Measurements from ENCODE around the gene ZRANB1. TPM values are rescaled to one million over a fixed set of nuclear protein-coding genes. Genes with fewer than 3 reads are reported as not detected.

Gene ZRANB1
- total and polyA plus RNA-seq, 2 experiments from 2014 or later: 4.2 to 26.7 TPM

DNA sequence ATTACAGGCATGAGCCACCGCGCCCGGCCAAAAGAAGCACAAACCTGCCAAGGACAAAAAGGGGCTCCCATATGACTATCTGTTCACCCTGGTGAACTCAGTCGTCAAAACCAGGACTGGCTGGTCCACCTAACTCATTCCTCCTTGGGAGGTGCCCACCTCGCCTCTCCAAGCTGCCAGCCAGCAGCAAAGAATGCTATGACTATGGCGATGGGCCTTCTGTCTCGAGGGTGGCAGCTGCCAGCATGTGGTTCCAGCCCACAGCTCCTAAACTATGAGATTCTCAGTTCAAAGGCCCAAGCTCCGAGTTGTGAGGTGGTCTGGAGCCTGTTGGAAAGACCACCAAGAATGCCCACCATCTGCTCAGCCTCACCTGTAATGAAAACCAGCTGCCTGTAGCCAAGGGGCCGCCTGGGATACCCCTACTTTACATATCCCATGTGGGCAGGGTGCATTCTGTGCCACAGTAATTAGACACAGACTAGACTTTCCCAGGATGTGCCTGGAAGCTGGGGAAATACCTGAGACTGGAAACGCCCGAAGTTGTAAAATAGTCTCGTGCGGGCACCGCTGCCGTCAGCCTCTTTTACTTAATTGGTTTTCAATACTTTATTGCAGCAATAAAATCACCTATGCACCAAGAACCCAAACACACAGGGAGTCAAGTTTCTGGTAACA is 71.1 kb downstream of the ZRANB1 start (continued):
- TF ChIP-seq, protein P1, sequence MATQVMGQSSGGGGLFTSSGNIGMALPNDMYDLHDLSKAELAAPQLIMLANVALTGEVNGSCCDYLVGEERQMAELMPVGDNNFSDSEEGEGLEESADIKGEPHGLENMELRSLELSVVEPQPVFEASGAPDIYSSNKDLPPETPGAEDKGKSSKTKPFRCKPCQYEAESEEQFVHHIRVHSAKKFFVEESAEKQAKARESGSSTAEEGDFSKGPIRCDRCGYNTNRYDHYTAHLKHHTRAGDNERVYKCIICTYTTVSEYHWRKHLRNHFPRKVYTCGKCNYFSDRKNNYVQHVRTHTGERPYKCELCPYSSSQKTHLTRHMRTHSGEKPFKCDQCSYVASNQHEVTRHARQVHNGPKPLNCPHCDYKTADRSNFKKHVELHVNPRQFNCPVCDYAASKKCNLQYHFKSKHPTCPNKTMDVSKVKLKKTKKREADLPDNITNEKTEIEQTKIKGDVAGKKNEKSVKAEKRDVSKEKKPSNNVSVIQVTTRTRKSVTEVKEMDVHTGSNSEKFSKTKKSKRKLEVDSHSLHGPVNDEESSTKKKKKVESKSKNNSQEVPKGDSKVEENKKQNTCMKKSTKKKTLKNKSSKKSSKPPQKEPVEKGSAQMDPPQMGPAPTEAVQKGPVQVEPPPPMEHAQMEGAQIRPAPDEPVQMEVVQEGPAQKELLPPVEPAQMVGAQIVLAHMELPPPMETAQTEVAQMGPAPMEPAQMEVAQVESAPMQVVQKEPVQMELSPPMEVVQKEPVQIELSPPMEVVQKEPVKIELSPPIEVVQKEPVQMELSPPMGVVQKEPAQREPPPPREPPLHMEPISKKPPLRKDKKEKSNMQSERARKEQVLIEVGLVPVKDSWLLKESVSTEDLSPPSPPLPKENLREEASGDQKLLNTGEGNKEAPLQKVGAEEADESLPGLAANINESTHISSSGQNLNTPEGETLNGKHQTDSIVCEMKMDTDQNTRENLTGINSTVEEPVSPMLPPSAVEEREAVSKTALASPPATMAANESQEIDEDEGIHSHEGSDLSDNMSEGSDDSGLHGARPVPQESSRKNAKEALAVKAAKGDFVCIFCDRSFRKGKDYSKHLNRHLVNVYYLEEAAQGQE (IDR thresholded peaks at IDR 0.05; ENCODE audit: unreplicated experiment): no peak
- no peak for TF ChIP-seq JUNB (IDR thresholded peaks at IDR 0.05; ENCODE audit: unreplicated experiment)

DNA sequence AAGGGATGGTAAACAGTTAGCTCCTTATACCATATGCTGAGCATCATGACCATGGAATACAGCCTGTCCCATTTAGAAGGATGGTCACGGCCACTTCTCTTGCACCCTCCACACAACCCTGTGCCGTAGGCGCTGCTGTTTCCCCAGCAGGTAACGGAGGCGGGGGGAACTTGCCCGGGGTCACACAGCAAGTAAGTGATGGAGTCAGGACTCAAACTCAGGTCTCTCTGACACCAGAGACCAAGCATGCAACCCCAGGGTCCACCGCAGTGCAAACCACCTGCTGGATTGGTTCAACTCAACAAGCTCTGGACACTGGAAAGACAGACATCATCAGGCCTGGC is 71.6 kb downstream of the ZRANB1 start:
- Mint-ChIP-seq H3K4me1 (peaks cover 70% of the 10 kb centered on the region), H3K4me3 (no peak overlapping the region), H3K27me3 (ENCODE audit: insufficient read depth, low read depth, poor library complexity) (peaks cover 40% of the 10 kb centered on the region), H3K27ac (no peak overlapping the region), H3K36me3 (ENCODE audit: low read depth) (peaks cover 68% of the 10 kb centered on the region), H3K9me3 (no peaks in the 10 kb centered on the region; the same call in 2 of the 3 replicates)
- Histone ChIP-seq H3K4me1 (ENCODE audit: insufficient read depth) (peaks cover 36% of the 10 kb centered on the region), H3F3A (replicated peaks; ENCODE audit: low read depth) (peaks cover 3% of the 10 kb centered on the region), H3K27ac (ENCODE audit: low read depth) (no peak overlapping the region), H3K27me3 (ENCODE audit: insufficient read depth) (no peaks in the 10 kb centered on the region), H3K36me3 (ENCODE audit: insufficient read depth) (no peaks in the 10 kb centered on the region; the same call in 1 of the 2 replicates), H2AFZ (no peak overlapping the region), H3K79me2 (replicated peaks; ENCODE audit: insufficient read depth) (peaks cover 100% of the 10 kb centered on the region), H3K4me3 (no peak overlapping the region), H4K20me1 (replicated peaks; ENCODE audit: insufficient read depth) (peaks cover 75% of the 10 kb centered on the region), H3K4me2 (no peak overlapping the region), H3K9me2 (ENCODE audit: insufficient read depth) (no peaks in the 10 kb centered on the region)
- TF ChIP-seq, protein P1 (IDR thresholded peaks at IDR 0.05; ENCODE audit: unreplicated experiment): no peak
- no peak for TF ChIP-seq NANOG (IDR thresholded peaks at IDR 0.05; ENCODE audit: borderline replicate concordance)
- no peak for TF ChIP-seq STAT1 (IDR thresholded peaks at IDR 0.05; ENCODE audit: unreplicated experiment)
- TF ChIP-seq ZNF331 (CRISPR knock-in tag; IDR thresholded peaks at IDR 0.05; ENCODE audit: low read depth): no peak
- TF ChIP-seq POLR2AphosphoS5 (IDR thresholded peaks at IDR 0.05; ENCODE audit: low read depth): no peak
- TF ChIP-seq JUNB (IDR thresholded peaks at IDR 0.05; ENCODE audit: unreplicated experiment): no peak
- TF ChIP-seq, protein P2, sequence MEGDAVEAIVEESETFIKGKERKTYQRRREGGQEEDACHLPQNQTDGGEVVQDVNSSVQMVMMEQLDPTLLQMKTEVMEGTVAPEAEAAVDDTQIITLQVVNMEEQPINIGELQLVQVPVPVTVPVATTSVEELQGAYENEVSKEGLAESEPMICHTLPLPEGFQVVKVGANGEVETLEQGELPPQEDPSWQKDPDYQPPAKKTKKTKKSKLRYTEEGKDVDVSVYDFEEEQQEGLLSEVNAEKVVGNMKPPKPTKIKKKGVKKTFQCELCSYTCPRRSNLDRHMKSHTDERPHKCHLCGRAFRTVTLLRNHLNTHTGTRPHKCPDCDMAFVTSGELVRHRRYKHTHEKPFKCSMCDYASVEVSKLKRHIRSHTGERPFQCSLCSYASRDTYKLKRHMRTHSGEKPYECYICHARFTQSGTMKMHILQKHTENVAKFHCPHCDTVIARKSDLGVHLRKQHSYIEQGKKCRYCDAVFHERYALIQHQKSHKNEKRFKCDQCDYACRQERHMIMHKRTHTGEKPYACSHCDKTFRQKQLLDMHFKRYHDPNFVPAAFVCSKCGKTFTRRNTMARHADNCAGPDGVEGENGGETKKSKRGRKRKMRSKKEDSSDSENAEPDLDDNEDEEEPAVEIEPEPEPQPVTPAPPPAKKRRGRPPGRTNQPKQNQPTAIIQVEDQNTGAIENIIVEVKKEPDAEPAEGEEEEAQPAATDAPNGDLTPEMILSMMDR (conservative IDR thresholded peaks at IDR 0.05; ENCODE audit: low read depth in 2 of 2): no peak
- TF ChIP-seq ZNF114 (CRISPR knock-in tag; IDR thresholded peaks at IDR 0.05): no peak
- no peak for ATAC-seq
- no peak for DNase-seq (ENCODE audit: low spot score)
